Fibroblast of the aortic adventitia (primary cell): ENCODE data around the gene KCNF1. TPM values are rescaled to one million over a fixed set of nuclear protein-coding genes. Genes with fewer than 3 reads are reported as not detected.

Source experiments
- DNase-seq: peaks from one replicate; pipeline ENCODE4 v3.0.0-alpha.2; 2010; ENCODE audit warnings: low read depth
- H3K4me3 ChIP-seq: 2 replicates; pipeline ENCODE4 v1.5.1; 2011; ENCODE audit warnings: low read depth, mild to moderate bottlenecking, control low read depth, low read length, moderate library complexity
- total RNA-seq: library from RNA; depleted of rRNA; stranded (reverse); fragments of >200 nt; gene quantifications from 2 replicates; pipeline ENCODE4 v1.2.3, GENCODE V29; 2012; ENCODE audit warnings: low replicate concordance
- TF ChIP-seq, protein P1 (sequence below): IDR thresholded peaks from 2 replicates; pipeline ENCODE4 v1.5.1; 2011; ENCODE audit warnings: mild to moderate bottlenecking, low read length, control low read depth, inconsistent platforms; ENCODE audit not compliant: insufficient read depth

KCNF1 gene
- total RNA-seq, 1 donor, result not detected

DNA sequence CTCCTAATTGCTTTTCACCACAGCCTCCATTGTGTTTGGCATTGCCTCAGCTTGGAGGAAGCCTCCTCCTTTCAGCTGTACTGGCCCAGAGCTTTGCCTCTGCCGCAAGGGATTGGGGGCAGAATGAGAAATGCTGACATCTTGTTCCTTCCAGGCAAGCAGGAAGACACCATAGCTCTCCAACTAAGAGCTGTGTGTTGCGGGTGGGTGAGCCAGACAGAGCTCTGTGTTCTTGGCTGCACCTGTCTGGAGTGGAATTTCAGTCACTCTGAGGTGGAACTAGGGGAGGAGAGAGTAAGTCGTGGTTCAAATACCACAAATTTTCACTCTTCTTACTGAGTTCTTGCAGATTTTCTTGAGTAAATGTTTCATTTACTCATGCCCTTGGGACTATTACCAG is 36.6 kb upstream of the KCNF1 start:
- no peak for DNase-seq
- no peak overlapping the region for H3K4me3 ChIP-seq
- TF ChIP-seq, protein P1, sequence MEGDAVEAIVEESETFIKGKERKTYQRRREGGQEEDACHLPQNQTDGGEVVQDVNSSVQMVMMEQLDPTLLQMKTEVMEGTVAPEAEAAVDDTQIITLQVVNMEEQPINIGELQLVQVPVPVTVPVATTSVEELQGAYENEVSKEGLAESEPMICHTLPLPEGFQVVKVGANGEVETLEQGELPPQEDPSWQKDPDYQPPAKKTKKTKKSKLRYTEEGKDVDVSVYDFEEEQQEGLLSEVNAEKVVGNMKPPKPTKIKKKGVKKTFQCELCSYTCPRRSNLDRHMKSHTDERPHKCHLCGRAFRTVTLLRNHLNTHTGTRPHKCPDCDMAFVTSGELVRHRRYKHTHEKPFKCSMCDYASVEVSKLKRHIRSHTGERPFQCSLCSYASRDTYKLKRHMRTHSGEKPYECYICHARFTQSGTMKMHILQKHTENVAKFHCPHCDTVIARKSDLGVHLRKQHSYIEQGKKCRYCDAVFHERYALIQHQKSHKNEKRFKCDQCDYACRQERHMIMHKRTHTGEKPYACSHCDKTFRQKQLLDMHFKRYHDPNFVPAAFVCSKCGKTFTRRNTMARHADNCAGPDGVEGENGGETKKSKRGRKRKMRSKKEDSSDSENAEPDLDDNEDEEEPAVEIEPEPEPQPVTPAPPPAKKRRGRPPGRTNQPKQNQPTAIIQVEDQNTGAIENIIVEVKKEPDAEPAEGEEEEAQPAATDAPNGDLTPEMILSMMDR, result no peak

DNA sequence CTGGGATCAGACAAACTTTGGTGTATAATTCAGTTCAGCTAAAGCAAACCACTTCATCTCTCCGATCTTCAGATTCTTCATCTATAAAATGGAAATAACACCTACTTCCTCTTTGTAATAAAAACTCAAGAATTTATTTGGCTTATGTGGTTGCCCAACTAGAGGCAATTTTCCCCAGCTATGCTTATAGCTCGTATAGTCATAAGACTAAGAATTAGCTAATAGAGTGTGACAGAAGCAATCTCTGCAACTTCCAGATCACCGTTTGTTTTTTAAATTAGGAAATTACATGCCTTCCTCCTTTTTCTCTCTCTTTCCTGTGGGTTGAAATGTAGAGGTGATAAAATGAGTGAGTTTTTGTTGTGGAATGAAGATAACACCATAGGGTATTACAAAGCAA is 35.3 kb upstream of the KCNF1 start:
- TF ChIP-seq, protein P1, result no peak
- DNase-seq, result no peak
- no peak overlapping the region for H3K4me3 ChIP-seq

DNA sequence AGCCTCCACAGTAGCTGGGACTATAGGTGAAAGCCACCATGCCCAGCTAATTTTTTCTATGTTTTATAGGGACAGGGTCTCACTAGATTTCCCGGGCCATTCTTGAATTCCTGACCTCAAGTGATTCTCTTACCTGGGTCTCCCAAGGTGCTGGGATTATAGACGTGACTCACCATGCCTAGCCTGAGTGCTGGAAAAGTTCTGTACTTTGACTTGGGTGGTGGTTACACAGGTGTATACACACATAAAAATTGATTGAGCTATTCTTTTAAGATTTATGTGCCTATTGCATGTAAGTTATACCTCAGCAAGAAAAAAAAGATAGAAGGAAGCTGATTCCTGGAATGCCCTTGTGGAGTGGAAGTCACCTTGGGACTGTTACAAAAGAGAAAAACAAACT is 34.8 kb upstream of the KCNF1 start:
- no peak for DNase-seq
- TF ChIP-seq, protein P1, result no peak

DNA sequence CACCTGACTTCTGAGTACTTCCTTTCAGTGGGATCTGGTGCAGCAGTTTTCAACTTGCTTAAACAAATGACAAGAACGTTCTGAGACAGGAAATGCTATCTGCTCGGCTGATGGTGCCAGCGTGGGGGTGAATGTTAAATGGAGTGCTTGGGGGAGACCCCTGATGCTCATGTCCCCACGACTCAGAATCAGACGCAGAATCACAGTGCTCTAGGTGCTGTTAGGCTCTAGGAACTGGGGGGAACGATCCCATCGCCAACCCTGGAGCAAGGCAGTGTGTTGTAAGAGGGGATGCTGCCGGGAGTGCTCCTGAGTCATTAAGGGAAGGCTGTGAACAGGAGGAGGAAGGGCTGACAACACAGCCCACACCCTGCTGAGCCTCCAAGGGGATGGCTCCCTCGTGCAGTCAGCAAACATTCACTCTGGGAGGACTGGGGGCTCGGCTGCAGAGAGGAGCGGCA is 34.1 kb upstream of the KCNF1 start:
- TF ChIP-seq, protein P1, result no peak
- no peak for DNase-seq
- no peak overlapping the region for H3K4me3 ChIP-seq

More for the DNA sequence above, 34.8 kb upstream of the KCNF1 start:
- no peak overlapping the region for H3K4me3 ChIP-seq

DNA sequence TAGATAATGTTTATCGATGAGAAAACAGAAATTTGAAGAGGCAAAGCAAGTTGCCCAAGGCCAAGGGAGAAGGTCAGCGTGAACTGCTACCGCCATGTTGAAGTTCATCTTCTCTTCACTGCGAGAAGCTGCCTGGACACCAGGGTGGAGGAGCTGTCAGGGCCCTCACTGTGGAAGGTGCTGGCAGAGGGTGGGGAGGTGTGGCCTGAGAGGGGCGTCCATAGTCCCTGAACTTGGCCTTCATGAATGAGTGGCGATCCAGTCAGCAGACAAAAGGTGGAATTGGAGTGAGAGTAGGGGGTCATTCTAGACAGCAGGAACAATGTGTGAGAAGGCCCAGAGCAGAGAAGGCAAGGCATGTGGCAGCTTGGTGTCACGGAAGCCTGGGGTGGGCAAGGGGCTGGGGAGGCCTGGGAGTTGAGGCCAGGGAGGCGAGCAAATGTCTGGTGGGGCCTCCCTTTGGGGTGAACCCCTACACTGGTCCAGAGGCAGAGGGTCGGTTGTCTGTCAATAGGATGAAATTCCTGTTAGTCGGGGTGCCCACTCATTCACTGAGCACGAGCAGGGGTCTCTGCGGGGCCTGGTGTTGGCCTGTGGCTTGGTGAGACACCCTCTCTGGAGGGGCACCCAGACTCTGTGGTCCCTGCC is 33.3 kb upstream of the KCNF1 start:
- no peak for DNase-seq
- H3K4me3 ChIP-seq, result no peak overlapping the region
- TF ChIP-seq, protein P1, result no peak

- no peak overlapping the region for H3K4me3 ChIP-seq
- TF ChIP-seq, protein P1, result no peak
- no peak for DNase-seq
Measured at GRCh38 chr2:10879159-10879558, 32.6 kb upstream of the KCNF1 start.
